HepG2 (cell line): Measurements from ENCODE around the gene DAG1. TPM values are rescaled to one million over a fixed set of nuclear protein-coding genes. Genes with fewer than 3 reads are reported as not detected.
A peak's percentile ranks its signal among the peaks of the same experiment; 100 is the strongest.

Experiments used
- CBX1 ChIP-seq: IDR thresholded peaks from one replicate; pipeline ENCODE4 v1.6.1; 2016; ENCODE audit warnings: antibody characterized with exemption, low read depth
- EP300 ChIP-seq, 3 experiments: sonication (generic) in 1 of 3; formaldehyde crosslinking in 1 of 3; IDR thresholded peaks; 2 replicates each; pipeline versions ENCODE4 v1.5.1 to v1.6.1; 2011 to 2020; ENCODE audit warnings: low read depth in 2 of 3, low read length in 2 of 3, borderline replicate concordance in 1 of 3, improper control_type of control experiment in 1 of 3, mild to moderate bottlenecking in 1 of 3, missing genetic modification reagents in 1 of 3, moderate library complexity in 1 of 3
- HNRNPUL1 ChIP-seq: fragments of 200-400 bp; formaldehyde crosslinking; IDR thresholded peaks from 2 replicates; pipeline ENCODE4 v1.6.1; 2017; ENCODE audit warnings: low read depth, mild to moderate bottlenecking, low read length, moderate library complexity
- KLF9 ChIP-seq: IDR thresholded peaks from 2 replicates; pipeline ENCODE4 v1.6.1; 2016; ENCODE audit warnings: low read depth
- MAFF ChIP-seq: IDR thresholded peaks from 2 replicates; pipeline ENCODE4 v1.6.1; 2011; ENCODE audit warnings: low read depth, low read length, improper control_type of control experiment
- NFKBIZ ChIP-seq: IDR thresholded peaks from 2 replicates; pipeline ENCODE4 v1.6.1; 2018; ENCODE audit warnings: missing genetic modification reagents, missing compliant biosample characterization
- SALL2 ChIP-seq: sonication (generic); formaldehyde crosslinking; IDR thresholded peaks from 2 replicates; pipeline ENCODE4 v1.8.1; 2023; ENCODE audit warnings: mild to moderate bottlenecking, missing genetic modification reagents, inconsistent platforms
- ZKSCAN1 ChIP-seq: fragments of 150-350 bp; IDR thresholded peaks from 2 replicates; pipeline ENCODE4 v1.6.1; 2014; ENCODE audit warnings: low read length
- ZNF441 ChIP-seq: sonication (generic); formaldehyde crosslinking; IDR thresholded peaks from 2 replicates; pipeline ENCODE4 v1.7.0; 2021; ENCODE audit warnings: missing genetic modification reagents, borderline replicate concordance
- ZNF484 ChIP-seq: sonication (generic); formaldehyde crosslinking; IDR thresholded peaks from 2 replicates; pipeline ENCODE4 v1.5.1; 2020; ENCODE audit warnings: mild to moderate bottlenecking, low read depth, missing genetic modification reagents, borderline replicate concordance
- ZNF513 ChIP-seq: sonication (generic); formaldehyde crosslinking; conservative IDR thresholded peaks from 2 replicates; pipeline ENCODE4 v1.5.0; 2020; ENCODE audit warnings: missing genetic modification reagents
- ZNF878 ChIP-seq: sonication (generic); formaldehyde crosslinking; IDR thresholded peaks from 2 replicates; pipeline ENCODE4 v1.8.1; 2023; ENCODE audit warnings: mild to moderate bottlenecking, missing genetic modification reagents, moderate library complexity
- polyA plus RNA-seq, 8 experiments: library from polyadenylated mRNA; depleted of rRNA in 3 of 8; stranded (reverse) in 7 of 8; unstranded in 1 of 8; fragments of >200 nt; fragmentation: Illumina TruSeq in 4 of 8; extraction: Trizol in 4 of 8; gene quantifications; 2 replicates each; pipeline versions ENCODE4 v1.2.1 to v1.2.3, GENCODE V29; 2011 to 2016; ENCODE audit warnings: low read depth in 4 of 8, missing spikeins in 1 of 8, mixed read lengths in 1 of 8; ENCODE audit not compliant: insufficient read depth in 1 of 8
- total RNA-seq, 5 experiments: library from RNA; depleted of rRNA; stranded (reverse); fragments of >200 nt; fragmentation: Illumina TruSeq; extraction: Trizol; gene quantifications; 2 replicates each; pipeline ENCODE4 v1.2.3, GENCODE V29; 2016; ENCODE audit warnings: low read depth in 1 of 5
- TF ChIP-seq, protein P1 (sequence below): IDR thresholded peaks from 2 replicates; pipeline ENCODE4 v1.6.1; 2016; ENCODE audit warnings: missing compliant biosample characterization, missing genetic modification reagents, borderline replicate concordance
- TF ChIP-seq, protein P2 (sequence below): sonication (generic); formaldehyde crosslinking; IDR thresholded peaks from 2 replicates; pipeline ENCODE4 v1.9.0; 2021; ENCODE audit warnings: missing genetic modification reagents, borderline replicate concordance
- TF ChIP-seq, protein P3 (sequence below): sonication (generic); formaldehyde crosslinking; IDR thresholded peaks from 2 replicates; pipeline ENCODE4 v1.5.1; 2020; ENCODE audit warnings: missing genetic modification reagents, mild to moderate bottlenecking, borderline replicate concordance
- TF ChIP-seq, protein P4 (sequence below): sonication (generic); formaldehyde crosslinking; conservative IDR thresholded peaks from 2 replicates; pipeline ENCODE4 v1.8.1; 2023; ENCODE audit warnings: missing genetic modification reagents

Gene DAG1
- total and polyA plus RNA-seq, 2 of the 13 experiments (the other 11 are each of a cell fraction or from before 2014, with no cell fraction given): 47.3 to 50.4 TPM

DNA sequence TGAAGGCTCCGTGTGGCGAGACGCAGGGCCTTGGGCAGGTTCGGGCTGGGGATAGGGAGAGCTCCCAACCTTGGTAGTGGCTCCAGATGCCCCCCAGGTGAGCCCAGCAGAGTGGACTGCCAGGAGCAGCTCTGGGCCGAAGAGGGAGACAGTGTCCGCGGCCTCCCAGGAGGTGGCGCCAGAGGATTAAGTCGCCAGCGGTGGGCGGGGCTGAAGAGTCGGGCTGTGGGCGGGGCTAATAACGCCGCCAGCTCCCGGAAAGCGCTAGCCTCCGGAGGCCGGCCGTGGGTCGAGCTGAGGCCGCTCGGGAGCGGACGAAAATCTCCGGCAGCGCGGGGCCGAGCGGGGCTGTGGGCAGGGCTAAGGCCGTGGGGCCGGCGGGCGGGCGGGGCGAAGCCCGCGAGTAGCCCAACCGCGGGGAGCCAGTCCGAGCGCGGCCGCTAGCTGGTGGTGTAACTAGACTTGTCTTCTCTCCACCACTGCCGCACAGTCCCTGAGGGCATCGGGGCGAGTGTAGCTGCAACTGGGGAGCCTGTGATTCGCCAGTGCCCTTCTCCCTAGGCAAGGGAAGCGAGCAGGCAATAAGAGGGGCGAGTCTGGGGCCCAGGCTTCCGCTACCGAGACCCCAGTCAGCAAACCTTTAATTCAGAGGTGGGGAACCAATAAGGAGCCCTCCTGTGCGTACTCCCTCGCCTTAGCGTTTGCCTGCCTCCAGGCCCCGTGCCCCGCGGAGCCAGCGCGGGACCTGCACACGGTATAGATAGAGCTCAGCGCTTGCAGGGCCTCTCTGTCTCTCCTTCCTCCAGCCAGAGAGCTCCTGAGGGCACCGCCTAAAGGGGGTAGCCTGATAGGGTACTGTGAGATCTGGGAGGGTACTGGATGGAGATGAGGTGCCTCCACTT is 69.8 kb downstream of the DAG1 start (continued):
- TF ChIP-seq, protein P1, sequence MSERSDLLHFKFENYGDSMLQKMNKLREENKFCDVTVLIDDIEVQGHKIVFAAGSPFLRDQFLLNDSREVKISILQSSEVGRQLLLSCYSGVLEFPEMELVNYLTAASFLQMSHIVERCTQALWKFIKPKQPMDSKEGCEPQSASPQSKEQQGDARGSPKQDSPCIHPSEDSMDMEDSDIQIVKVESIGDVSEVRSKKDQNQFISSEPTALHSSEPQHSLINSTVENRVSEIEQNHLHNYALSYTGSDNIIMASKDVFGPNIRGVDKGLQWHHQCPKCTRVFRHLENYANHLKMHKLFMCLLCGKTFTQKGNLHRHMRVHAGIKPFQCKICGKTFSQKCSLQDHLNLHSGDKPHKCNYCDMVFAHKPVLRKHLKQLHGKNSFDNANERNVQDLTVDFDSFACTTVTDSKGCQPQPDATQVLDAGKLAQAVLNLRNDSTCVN (CRISPR knock-in tag): 0 out of 2 replicates have a peak, but pooled peaks have one; percentile 9
- TF ChIP-seq ZNF441 (CRISPR knock-in tag): no peak
- TF ChIP-seq MAFF: no peak
- TF ChIP-seq, protein P2, sequence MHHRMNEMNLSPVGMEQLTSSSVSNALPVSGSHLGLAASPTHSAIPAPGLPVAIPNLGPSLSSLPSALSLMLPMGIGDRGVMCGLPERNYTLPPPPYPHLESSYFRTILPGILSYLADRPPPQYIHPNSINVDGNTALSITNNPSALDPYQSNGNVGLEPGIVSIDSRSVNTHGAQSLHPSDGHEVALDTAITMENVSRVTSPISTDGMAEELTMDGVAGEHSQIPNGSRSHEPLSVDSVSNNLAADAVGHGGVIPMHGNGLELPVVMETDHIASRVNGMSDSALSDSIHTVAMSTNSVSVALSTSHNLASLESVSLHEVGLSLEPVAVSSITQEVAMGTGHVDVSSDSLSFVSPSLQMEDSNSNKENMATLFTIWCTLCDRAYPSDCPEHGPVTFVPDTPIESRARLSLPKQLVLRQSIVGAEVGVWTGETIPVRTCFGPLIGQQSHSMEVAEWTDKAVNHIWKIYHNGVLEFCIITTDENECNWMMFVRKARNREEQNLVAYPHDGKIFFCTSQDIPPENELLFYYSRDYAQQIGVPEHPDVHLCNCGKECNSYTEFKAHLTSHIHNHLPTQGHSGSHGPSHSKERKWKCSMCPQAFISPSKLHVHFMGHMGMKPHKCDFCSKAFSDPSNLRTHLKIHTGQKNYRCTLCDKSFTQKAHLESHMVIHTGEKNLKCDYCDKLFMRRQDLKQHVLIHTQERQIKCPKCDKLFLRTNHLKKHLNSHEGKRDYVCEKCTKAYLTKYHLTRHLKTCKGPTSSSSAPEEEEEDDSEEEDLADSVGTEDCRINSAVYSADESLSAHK (CRISPR knock-in tag): no peak
- no peak for TF ChIP-seq ZNF878 (CRISPR knock-in tag)
- 0 out of 2 replicates have a peak, but pooled peaks have one; percentile 42 for TF ChIP-seq ZNF513 (CRISPR knock-in tag)
- TF ChIP-seq, protein P3, sequence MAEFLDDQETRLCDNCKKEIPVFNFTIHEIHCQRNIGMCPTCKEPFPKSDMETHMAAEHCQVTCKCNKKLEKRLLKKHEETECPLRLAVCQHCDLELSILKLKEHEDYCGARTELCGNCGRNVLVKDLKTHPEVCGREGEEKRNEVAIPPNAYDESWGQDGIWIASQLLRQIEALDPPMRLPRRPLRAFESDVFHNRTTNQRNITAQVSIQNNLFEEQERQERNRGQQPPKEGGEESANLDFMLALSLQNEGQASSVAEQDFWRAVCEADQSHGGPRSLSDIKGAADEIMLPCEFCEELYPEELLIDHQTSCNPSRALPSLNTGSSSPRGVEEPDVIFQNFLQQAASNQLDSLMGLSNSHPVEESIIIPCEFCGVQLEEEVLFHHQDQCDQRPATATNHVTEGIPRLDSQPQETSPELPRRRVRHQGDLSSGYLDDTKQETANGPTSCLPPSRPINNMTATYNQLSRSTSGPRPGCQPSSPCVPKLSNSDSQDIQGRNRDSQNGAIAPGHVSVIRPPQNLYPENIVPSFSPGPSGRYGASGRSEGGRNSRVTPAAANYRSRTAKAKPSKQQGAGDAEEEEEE (CRISPR knock-in tag): no peak
- TF ChIP-seq ZNF484 (CRISPR knock-in tag): no peak
- TF ChIP-seq, protein P4, sequence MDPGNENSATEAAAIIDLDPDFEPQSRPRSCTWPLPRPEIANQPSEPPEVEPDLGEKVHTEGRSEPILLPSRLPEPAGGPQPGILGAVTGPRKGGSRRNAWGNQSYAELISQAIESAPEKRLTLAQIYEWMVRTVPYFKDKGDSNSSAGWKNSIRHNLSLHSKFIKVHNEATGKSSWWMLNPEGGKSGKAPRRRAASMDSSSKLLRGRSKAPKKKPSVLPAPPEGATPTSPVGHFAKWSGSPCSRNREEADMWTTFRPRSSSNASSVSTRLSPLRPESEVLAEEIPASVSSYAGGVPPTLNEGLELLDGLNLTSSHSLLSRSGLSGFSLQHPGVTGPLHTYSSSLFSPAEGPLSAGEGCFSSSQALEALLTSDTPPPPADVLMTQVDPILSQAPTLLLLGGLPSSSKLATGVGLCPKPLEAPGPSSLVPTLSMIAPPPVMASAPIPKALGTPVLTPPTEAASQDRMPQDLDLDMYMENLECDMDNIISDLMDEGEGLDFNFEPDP (CRISPR knock-in tag): no peak
- no peak for TF ChIP-seq SALL2
- no peak for TF ChIP-seq ZKSCAN1
- TF ChIP-seq KLF9 (CRISPR knock-in tag): no peak
- TF ChIP-seq CBX1: no peak
- no peak for TF ChIP-seq EP300 (IDR thresholded peaks at IDR 0.05; ENCODE audit: low read depth in 2 of 2, low read length in 2 of 2)
- TF ChIP-seq EP300 (CRISPR knock-in tag; IDR thresholded peaks at IDR 0.05; ENCODE audit: borderline replicate concordance): no peak
- TF ChIP-seq HNRNPUL1: no peak
- TF ChIP-seq NFKBIZ: no peak
